ENCODE measurements around the gene LATS1.
A peak's percentile ranks its signal among the peaks of the same experiment; 100 is the strongest.
"Not testable (repeated sequence)": the region's sequence is repeated elsewhere in the genome, so short reads cannot be mapped to it uniquely, and the experiment has no call there.

Gene LATS1

DNA sequence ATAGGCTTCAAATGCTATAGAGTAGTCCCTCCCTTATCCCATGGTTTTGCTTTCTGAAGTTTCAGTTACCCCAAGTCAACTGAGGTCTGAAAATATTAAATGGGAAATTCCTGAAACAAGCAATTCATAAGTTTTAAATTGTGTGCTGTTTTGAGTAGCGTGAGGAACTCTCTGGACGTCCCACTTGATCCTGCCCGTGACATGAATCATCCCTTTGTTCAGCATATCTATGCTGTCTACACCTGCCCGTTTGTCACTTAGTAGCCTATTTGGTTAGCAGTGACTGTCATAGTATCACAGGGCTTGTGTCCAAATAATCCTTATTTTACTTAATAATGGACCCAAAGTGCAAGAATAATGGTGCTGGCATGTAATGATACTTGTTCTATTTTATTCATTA lies 36.6 kb upstream of the LATS1 start:
- FAIRE-seq (no peak), DNase-seq (ENCODE audit: insufficient read length, low spot score) (no peak)
- TF ChIP-seq, protein P1, sequence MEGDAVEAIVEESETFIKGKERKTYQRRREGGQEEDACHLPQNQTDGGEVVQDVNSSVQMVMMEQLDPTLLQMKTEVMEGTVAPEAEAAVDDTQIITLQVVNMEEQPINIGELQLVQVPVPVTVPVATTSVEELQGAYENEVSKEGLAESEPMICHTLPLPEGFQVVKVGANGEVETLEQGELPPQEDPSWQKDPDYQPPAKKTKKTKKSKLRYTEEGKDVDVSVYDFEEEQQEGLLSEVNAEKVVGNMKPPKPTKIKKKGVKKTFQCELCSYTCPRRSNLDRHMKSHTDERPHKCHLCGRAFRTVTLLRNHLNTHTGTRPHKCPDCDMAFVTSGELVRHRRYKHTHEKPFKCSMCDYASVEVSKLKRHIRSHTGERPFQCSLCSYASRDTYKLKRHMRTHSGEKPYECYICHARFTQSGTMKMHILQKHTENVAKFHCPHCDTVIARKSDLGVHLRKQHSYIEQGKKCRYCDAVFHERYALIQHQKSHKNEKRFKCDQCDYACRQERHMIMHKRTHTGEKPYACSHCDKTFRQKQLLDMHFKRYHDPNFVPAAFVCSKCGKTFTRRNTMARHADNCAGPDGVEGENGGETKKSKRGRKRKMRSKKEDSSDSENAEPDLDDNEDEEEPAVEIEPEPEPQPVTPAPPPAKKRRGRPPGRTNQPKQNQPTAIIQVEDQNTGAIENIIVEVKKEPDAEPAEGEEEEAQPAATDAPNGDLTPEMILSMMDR (IDR thresholded peaks at IDR 0.05; ENCODE audit: insufficient read depth, missing control alignments): no peak

DNA sequence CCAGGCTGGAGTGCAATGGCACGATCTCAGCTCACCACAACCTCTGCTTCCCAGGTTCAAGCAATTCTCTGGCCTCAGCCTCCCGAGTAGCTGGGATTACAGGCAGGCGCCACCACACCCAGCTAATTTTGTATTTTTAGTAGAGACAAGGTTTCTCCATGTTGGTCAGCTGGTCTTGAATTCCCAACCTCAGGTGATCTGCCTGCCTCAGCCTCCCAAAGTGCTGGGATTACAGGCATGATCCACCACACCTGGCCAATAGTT lies 35.4 kb upstream of the LATS1 start:
- DNase-seq (ENCODE audit: insufficient read length, low spot score); FAIRE-seq: not testable (repeated sequence)

DNA sequence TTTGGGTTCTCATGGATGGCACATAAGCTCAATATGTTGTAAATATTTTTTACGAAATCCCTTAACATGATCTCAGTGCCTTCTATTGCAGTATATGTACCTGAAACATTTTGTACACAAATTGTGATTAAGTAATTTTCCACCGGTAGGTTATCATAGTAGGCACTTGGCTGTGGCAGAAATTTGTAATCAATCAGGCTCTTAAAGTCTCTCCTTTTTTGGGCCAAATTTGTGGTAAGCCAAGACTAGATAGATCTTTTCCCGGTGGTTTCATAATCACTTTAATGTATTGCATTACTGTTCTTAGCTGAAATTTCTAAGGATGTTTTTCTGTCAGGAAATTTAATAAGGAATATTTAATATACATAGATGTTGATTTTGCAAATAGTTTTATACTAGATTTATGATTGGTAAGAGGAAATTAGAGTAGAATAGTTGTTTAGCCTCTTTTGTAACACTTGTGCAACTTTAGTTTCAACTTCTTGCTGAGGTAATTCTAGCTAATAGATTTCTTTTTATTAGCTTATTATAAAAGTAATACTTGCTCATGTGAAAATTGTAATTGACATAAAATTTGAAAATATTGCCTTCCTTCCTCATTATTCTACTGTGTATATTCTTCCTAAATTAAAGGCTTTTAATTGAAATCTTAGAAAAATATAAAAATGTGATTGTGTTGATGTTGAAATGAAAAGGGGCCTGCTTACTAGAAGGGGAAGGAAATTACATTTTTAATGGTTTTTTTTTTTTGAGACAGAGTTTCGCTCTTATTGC lies 34.9 kb upstream of the LATS1 start:
- DNase-seq (ENCODE audit: insufficient read length, low spot score): no peak
- TF ChIP-seq, protein P1 (IDR thresholded peaks at IDR 0.05; ENCODE audit: insufficient read depth, missing control alignments): no peak
- no peak for FAIRE-seq

DNA sequence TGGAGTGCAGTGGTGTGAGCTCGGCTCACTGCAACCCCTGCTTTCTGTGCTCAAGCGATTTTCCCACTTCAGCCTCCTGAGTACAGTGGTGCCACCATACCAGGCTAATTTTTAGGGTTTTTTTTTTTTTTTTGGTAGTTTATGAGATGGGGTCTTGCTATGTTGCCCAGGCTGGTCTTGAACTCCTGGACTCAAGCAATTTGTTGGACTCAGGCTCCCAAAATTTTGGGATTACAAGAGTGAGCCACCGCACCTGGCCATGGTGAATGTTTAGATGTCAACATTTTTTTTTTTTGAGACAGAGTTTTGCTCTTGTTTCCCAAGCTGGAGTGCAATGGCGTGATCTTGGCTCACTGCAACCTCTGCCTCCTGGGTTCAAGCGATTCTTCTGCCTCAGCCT lies 34.0 kb upstream of the LATS1 start:
- FAIRE-seq; DNase-seq (ENCODE audit: insufficient read length, low spot score): not testable (repeated sequence)

DNA sequence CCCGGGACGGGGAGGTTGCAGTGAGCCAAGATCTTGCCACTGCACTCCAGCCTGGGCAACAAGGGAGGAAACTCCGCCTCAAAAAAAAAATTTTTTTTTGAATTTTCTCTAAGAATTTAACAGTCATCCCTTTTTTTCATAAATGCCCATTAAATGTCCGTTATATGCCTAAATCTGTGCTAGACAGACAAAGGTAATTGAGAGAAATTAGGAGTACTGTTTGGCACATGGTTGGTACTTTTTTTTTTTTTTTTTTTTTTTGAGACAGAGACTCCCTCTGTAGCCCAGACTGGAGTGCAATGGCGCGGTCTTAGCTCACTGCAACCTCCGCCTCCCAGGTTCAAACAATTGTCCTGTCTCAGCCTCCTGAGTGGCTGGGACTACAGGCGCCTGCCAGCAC lies 33.3 kb upstream of the LATS1 start:
- no peak for DNase-seq (ENCODE audit: insufficient read length, low spot score)
- TF ChIP-seq, protein P1 (IDR thresholded peaks at IDR 0.05; ENCODE audit: insufficient read depth, missing control alignments): no peak
- FAIRE-seq: no peak

DNA sequence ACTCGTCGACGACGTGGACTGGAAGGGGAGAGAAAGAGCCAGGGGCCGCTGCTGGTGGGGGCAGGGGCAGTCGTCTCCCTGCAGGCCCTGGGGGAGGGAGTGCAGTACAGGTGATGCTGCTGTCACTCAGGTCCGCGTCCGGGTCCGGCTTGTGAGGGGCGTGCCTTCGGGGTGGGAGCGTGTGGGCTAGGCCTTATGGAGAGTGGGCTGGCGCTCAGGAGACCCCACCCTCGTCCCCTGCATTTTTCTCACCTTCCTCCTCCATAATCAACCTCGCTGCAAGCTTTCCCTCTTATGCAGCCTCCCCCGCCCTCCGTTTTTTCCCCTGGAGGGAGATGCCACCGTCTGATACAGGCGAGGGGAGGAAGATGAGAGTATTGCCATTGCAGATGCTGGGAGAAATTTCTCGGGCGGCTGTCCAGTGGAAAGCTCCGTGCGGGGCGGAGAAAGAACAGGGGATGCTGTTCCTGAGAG lies 32.3 kb upstream of the LATS1 start:
- no peak for FAIRE-seq
- DNase-seq (ENCODE audit: insufficient read length, low spot score): peak; percentile 26
- TF ChIP-seq, protein P1 (IDR thresholded peaks at IDR 0.05; ENCODE audit: insufficient read depth, missing control alignments): no peak

DNA sequence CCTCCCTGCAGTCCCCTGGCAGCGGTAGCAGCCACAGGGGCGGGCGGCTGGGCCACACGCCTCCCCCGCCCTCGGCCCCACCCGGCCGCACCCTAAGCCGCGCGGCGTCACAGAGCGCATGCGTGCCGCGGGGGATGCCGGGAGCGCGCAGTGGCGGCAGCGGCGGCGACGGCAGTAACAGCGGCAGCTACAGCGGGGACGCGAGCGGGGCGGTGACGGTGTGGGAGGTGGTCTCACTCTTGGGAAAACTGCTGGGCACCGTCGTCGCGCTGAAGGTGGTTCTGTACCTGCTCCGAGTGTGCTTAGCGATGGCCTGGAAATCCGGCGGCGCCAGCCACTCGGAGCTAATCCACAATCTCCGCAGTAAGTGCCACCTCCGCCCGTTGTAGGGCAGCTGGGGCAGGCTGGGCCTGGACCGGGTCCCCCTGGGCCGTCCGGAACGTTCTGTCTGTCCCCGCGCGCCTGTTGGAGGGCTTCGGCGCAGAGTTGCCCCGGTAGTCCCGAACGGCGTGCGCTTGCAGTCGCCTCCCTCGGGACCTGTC lies 31.8 kb upstream of the LATS1 start, which contains the start of gene PCMT1:
Gene PCMT1, plus strand, starts transcription at position 148 of the 542 bp plus-strand sequence. Its CDS starts 161 bp downstream, at position 309.
- DNase-seq (ENCODE audit: insufficient read length, low spot score) (peak; percentile 70), FAIRE-seq (no peak)
- TF ChIP-seq, protein P1 (IDR thresholded peaks at IDR 0.05; ENCODE audit: insufficient read depth, missing control alignments): no peak

DNA sequence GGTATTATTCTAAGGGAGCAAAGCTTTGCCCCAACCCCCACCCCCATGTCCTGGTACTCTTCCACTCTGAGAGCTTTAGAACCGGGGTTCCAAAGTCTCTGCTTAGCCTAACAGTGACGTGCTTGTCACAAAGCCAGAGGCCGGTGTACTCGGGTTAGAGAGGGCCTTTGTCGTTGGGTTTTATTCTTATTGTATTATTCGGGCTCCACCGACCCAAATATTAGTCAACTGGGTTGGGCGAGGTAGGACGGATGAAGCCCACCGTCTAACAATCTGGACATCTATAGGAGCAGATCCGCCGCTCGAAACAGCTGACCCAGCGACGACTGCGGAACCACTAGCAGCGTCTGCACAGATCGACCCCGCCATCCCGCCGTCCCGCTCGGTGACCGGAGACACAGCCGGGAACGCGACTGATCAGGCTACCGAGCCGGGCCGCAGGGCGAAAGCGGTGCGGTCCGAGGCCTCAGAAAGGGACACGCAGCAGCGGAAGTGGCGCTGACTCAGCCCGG lies 31.2 kb upstream of the LATS1 start:
- DNase-seq (ENCODE audit: insufficient read length, low spot score); FAIRE-seq: not testable (repeated sequence)

Data from D721Med (cell line).